ENCODE data around the gene THAP6.

- TF ChIP-seq CTCF (IDR thresholded peaks at IDR 0.05) (no peak), ZFX (IDR thresholded peaks at IDR 0.05; ENCODE audit: borderline replicate concordance) (no peak)
Observed at GRCh38 chr4:75513526-75514130, 645 bp upstream of the THAP6 start.
